ENCODE measurements around the gene TMSB10.
"Not testable (repeated sequence)": the region's sequence is repeated elsewhere in the genome, so short reads cannot be mapped to it uniquely, and the experiment has no call there.

The TMSB10 gene

DNA sequence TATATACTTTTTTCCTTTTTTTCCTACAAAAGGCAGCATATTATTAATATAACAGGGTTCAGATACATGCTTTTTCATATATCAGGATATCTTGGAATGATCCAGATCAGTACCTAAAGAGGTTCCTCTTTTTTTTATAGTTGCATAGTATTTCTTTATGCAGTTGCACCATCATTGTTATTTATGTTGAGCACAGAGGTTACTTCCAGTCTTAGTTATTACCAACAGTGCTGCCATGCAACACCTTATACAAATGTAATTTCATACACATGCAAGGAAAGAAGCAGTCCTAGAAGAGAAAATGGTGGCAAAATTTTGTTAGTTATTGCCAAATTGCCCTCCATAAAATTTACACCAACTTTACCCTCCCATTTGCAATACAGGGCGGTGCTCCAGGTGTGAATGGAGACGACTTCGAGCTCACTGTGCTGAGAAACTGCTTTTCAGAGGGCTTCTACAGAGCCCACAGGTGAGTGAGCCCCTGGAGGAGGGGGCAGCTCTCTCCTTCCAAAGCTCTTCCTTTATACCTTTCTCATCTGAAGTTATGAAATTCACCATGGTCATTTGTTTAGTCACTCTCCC is 35.5 kb downstream of the TMSB10 start:
- no peak for DNase-seq

DNA sequence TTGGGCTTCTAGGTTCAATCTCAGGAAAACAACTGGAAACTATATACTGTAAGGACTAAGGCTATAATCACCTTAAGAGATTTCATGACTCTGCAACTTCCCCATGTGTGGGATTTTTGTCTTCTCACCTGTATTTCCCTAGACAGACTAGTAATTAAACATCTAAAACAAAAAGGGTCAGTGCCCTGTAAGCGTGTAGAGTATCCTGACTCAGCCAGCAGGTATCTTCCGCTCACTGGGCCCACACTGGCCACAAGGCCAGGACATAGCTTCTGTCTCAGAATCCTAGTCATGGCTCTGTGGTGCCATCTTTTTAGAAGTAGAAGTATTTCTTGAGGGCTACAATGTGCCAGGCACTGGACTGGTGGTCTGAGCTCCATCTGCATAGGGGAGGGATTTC is 36.7 kb downstream of the TMSB10 start:
- DNase-seq = no peak

DNA sequence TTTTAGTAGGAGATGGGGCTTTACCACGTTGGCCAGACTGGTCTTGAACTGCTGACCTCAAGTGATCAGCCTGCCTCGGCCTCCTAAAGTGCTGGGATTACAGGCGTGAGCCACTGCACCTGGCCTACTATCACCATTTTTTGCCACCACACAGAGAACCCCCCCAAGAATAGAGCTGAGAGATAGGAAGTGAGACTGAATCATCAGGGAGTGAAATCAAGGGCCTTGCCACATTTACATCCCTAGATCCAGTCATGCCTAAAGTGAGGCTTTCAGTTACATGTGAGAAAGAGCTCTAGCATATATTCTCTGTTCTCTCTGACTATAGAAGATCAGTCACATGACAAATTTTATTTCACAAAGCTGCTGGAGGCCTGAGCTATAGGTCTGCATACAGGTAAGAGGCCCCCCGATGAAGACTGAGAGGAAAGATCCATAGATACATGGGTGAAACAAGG is 37.5 kb downstream of the TMSB10 start:
- no peak for DNase-seq

DNA sequence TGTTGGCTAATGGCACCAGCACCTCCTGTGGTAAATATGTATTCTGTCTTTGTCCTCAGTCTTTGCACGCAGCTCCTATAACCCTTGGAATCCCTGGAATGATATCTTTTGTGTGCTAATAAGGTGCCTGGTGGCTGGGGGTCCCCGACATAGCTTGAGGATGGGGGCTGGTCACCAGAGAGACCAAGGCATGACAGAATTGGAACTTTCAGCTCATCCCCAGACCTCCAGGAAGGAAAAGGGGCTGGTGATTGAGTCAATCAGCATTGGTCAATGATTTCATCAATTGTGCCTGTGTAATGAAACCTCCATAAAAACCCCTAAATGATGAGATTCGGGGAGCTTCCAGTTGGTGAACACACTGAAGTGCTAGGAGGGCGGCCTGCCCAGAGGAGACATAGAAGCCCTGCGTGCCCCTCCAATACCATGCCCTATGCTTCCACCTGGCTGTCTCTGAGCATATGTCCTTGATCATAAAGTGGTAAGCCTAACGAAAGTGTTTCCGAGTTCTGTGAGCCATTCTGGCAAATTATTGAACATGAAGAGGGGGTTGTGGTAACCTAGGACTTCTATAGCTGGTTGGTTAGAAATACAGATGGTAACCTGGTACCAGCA is 38.9 kb downstream of the TMSB10 start:
- no peak for DNase-seq

DNA sequence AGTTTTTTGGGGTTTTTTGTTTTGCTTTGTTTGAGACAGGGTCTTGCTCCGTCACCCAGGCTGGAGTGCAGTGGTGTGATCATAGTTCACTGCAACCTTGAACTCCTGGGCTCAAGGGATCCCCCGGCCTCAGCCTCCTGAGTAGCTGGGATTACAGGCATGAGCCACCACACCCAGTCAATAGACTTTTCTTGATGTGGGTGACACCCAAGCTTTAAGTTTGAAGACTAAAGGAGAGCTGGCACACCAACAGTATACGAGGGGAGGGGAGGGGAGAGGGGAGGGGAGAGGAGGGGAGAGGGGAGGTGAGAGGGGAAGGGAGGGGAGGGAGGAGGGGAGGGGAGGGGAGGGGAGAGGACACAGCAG is 40.4 kb downstream of the TMSB10 start:
- DNase-seq = not testable (repeated sequence)

DNA sequence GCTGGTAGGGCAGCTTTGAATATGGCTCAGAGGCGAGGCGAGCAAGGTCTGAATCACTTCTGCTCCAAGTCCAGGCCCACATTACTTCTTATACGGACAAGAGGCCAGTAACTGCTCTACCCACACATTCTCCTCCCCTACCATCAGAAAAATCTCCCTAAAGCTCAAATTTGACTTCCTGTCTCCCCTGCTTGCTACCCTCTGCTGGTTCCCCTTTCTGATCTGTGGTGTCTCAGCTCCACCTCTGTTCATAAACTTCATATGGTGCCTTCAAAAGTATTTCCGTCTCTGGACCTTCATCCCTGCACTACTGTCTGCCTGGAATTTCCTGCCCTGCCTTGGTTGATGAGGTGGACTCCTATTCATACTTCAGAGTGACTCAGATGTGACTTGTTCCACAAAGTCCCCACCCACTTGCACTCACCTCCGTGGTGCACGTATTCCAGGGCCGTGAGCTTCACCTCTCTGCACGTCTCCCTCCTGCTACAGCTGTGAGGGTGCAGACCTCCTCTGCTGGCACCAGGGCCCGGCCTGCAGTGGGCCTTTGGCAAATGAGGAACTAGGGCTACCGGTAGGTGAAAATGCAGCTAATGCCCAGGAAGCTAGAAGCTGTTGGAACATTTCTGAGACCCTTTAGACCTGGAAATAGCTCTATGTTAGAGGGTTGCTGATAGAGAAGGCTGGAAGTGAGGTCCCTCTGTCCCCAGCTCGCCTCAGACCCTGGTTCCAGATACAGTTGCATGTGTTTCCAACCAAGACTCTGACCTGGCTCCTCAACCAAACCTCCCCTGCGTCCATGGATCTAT is 41.0 kb downstream of the TMSB10 start:
- no peak for DNase-seq

DNA sequence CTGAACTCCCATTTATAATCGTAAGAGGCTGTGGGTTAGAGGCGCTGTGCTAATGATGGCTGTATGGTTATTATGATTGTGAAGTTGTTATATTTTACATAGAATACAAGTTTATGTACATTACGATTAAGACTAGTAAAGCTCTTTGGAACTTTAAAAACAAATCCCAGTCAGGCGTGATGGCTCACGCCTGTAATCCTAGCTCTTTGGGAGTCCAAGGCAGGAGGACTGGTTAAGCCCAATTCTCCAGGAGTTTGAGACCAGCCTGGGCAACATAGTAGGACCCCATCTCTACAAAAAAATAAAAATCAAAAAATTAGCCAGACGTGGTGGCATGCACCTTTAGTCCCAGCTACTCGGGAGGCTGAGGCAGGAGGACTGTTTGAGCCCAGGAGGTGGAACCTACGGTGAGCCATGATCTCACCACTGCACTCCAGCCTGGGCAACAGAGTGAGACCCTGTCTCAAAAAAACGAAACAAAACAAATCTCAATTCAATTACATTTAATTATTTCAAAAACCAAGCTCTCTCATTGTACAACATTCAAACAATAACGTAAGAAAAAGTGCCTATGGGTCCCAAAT is 41.6 kb downstream of the TMSB10 start:
- DNase-seq = no peak

DNA sequence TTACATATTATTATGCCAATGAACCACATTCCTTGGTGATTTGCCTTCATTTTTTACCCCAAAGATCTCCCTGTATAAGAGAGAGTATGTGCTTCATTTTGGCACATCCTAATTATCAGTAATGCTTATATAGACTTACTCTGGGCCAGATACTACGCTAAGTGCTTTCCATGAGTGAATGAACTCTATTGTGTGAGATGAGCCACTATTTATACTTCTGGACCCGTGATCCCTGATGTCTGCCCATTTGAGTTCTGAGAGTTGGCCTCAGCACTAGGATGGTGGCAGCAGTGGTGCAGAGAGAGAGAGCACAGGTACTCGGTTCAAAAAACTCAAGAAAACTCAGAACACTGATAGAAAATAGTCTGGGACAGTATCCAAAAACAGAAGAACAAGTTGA is 48.1 kb downstream of the TMSB10 start:
- no peak for DNase-seq

DNA sequence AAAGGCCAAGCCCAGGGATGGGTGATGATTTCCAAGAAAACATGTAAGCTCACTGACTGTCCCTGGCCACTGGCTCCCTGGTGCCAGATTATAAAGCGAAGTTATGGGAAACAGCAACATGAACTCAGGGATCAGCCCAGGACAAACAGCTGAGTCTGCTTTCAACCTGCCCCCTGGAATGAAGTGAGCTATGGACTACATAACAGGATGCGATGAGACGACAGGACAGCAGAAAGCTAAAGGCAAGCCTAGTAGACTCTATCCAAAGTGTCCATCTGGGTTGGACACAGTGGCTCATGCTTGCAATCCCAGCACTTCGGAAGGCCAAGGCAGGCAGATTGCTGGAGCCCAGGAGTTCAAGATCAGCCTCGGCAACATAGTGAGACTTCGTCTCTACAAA is 48.9 kb downstream of the TMSB10 start:
- DNase-seq = no peak
